HG02970 (cell line): ENCODE measurements around the gene ATP13A4.
"Not testable (repeated sequence)": the region's sequence is repeated elsewhere in the genome, so short reads cannot be mapped to it uniquely, and the experiment has no call there.

ENCODE experiments used
- ATAC-seq: cut with Tn5 transposase; IDR thresholded peaks from one replicate; pipeline ENCODE4 v1.9.1; 2021; ENCODE audit warnings: mild to moderate bottlenecking, moderate library complexity, moderate number of reproducible peaks; ENCODE audit not compliant: unreplicated experiment, low FRiP score

ATP13A4 gene

DNA sequence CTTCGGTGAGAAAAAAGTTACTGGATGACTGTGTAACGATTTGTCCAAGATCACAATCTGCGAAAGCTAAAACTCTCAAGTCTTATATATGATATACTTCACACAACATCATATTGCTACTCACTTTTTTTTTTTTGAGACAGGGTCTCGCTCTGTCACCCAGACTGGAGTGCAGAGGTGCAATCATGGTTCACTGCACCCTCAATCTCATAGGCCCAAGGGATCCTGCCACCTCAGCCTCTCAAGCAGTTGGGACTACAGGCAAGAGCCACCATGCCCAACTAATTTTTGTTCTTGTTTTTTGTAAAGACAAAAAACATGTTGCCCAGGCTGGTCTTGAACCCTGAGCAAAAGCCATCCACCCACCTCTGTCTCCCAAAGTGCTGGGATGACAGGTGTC lies 5.4 kb upstream of the ATP13A4 start:
- ATAC-seq = no peak

DNA sequence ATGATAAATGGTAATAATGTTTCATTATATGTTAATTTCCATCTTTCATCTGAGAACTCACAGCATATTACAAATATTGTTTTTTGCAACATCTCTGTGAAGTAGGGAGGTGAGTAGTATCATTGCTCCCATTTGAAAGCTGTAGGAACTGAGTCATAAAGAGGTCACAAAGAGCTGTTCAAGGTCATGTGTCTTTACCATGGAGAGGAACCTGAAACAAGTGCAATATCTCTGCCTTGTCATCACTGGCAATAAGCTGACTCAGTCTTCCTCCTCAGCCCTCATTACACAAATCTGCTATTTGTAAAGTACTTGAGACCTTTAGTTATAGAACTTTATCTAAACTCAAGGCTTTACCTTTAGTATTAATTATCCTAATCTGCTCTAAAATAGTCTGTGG lies 4.4 kb upstream of the ATP13A4 start:
- no peak for ATAC-seq

DNA sequence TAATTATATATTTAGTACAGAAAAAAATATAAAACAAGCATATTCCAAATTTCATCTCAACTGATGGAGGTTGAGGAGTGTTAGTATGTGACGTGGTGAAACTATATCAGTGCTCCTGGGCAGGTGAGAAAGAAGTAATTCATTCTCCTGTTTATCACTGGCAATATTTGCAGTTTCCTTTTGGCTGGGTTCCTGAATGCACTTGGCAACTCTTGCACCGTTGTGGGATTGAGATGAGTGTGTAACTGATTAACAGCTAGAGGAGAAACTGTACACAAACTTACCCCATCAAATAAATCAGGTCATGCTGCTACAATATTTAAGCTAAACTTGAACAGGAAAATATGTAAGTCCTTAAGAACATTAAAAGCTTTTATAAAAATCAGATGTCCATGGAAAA lies 2.1 kb upstream of the ATP13A4 start:
- ATAC-seq = no peak

GRCh38 chr3:193553586-193553985 lies 1.1 kb downstream of the ATP13A4 start:
- ATAC-seq = no peak

DNA sequence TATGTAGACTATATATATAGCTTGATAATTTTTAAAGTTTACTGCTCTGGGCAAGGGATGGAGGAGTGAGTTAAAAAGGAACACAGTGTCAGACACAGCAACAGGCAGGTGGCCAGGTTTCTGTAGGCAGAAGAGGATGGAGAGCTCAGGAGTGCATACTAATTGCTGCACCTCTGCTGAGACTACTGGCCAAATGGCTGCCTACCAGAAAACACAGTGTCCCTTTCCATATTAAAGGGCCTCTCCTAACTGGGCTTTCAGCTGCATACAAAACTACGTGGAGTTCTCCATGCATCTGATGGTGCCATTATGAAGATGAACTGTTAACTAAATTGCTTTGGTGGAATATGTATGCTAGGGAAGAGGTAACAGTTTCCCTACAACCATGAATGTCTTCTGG lies 1.8 kb downstream of the ATP13A4 start:
- ATAC-seq = no peak

DNA sequence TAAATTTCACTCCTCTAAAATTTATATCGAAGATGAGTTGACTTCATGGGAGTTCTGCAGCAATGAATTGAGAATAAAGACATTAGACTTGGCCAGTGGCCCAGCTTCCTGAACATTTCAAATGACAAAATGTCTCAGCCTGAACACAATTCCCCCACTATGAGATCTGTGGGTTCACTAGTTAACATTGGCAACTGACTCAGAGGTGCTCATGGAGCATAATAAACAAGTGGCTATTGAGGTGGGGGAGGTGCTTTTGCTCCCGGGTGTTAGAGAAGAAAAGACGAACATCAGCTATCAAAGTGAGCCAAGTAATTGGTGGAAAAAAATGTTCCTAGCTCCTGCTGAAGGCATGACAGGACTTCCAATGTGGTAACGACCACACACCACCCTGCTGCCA lies 6.3 kb downstream of the ATP13A4 start:
- ATAC-seq = no peak

- no peak for ATAC-seq
Measured at GRCh38 chr3:193546129-193546528, 8.6 kb downstream of the ATP13A4 start.

GRCh38 chr3:193545304-193545703 lies 9.4 kb downstream of the ATP13A4 start:
- ATAC-seq = no peak

DNA sequence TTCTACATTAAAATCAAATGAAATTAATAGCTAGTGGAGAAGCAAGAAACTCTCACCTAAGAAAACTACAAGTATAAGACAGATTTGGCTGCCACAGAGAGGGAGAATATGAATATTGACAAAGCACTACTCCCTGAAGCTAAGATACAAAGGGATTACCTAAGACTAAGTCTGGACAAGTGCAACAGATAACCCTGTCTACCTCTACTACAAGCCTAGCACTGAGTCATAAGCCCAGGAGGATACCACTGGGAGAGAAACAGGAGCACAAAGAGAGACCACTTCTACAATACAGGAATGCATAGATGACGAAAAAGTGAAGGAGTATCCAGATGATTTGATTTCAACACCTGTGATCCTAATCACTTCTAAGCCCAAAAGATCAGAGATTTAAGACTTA lies 10.4 kb downstream of the ATP13A4 start:
- ATAC-seq = no peak

GRCh38 chr3:193530231-193531165 lies 24.2 kb downstream of the ATP13A4 start:
- ATAC-seq = no peak

DNA sequence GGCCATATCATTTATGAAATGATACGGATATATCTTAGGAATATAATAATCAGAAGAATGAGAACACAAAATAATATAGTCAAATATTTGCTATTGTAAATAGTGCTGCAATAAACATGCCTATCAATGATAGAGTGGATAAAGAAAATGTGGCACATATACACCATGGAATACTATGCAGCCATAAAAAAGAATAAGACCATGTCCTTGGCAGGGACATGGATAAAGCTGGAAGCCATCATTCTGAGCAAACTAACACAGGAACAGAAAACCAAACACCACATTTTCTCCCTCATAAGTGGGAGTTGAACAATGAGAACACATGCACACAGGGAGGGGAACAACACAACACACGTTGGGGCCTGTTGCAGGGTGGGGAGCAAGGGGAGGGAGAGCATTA lies 28.6 kb downstream of the ATP13A4 start:
- ATAC-seq = not testable (repeated sequence)

DNA sequence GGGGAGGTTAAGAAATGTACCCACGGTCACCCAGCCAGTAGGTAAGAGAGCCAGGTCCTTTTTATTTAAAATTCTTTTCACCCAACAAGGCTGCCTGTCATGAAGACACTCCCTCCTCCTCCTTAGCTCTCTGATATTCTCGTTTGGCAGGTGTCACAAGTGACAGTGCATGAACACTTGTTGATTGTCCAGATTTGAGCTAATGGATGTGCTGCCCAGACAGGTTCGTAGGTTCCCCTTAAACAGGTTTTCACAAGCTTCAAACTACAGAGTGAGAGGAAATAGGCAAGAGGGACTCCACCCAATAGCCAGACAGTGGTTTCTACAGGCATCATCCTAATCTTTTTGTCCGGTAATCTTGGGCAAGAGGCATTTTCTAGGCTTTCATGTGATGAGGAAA lies 32.2 kb downstream of the ATP13A4 start:
- ATAC-seq = no peak

- no peak for ATAC-seq
Measured at GRCh38 chr3:193520738-193521137, 34.0 kb downstream of the ATP13A4 start.

- ATAC-seq = no peak
Measured at GRCh38 chr3:193515966-193516365, 38.7 kb downstream of the ATP13A4 start.

DNA sequence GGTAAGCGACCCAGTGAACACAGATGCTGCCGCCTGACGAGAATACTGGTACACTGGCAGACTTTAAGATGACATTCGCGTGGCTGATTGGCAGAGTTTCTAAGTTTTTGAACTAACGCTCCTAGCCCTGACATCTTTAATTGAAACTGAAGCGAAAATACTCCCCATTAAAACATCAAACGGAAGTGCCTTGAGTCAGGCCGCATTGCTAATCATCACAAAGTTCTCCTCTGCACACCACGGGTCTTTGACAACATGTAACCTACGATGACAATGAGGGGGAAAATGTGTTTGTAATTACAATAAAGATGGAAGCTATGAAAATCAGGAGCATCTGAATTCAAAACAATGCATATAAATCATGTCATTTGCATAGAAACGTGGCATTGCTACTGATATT lies 44.5 kb downstream of the ATP13A4 start:
- ATAC-seq = no peak

DNA sequence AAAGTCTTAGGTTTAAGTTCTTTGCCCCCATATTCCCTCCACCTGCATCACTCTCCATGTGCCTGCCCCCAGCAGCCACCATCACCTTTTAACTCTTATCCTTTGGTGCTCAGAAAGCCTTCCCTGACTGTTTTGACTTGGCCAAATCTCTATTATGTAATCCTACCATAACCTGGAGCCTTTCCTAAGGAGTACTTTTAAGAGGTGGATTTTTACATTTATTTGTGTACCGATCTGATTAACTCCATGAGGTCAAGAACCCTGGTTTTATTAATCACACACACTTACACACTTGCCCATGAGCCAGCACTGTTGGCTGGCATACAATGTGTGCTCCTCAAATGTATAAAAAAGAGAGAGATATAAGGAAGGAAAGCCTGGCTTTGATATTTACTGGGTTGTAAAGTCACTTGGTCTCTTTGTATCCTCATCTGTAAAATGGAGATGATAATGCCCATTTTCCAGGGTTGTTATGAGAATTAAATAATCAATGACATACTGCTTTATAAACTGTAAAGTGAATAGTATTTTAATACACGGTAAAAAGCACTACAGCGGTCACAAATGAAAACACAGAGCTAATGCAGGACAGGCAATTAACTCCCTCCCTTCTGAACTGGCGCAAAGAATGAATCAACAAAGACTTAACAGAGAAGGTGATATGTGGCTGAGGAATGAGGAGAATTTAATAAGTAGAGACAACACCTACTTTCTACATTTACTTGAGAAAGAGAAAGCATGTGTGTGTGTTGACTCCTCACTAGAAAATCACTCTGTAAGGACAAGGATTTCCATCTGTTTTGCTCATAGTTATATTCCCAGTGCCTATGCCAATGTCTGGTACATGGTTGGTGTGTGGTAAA lies 45.4 kb downstream of the ATP13A4 start:
- ATAC-seq = no peak

DNA sequence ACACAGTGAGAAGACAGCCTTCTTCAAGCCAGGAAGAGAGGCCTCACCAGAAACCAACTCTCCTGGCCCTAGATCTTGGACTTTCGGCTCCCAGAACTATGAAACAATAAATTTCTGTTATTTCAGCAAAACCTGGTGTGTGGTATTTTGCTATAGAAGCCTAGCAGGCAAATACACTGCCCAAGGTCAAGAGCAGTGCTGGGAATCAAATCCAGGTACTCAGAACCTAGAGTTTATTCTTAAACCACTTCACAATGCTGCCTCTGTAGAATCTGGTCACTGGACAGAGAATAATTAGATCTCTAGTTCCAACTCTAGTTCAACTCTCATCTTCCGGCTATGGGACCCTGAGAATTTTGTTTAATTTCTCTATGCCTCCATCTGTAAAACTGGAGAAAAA lies 46.6 kb downstream of the ATP13A4 start:
- ATAC-seq = no peak

GRCh38 chr3:193507566-193507965 lies 47.1 kb downstream of the ATP13A4 start:
- ATAC-seq = no peak

DNA sequence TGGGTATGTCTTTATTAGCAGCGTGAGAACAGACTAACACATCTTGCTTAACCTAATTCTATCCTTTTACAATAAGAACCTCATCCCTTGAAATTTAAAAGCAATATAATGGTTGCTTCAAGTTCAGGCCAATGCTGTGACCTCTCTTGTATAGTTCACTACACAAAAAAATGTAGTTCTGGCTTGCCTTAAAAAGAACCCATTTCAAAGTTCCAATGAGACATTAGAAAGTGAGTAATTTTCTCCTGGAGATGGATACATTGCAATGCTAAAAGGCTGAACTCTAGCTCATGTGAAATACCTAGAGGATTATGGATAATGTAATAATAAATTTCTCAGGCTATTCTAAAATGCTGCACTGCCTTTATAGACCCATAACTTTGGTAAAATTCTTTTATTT lies 47.8 kb downstream of the ATP13A4 start:
- no peak for ATAC-seq

- ATAC-seq = no peak
Measured at GRCh38 chr3:193502871-193503270, 51.8 kb downstream of the ATP13A4 start.

- no peak for ATAC-seq
Measured at GRCh38 chr3:193499801-193500485, 54.8 kb downstream of the ATP13A4 start.
